ENCODE results near the gene CHST3.

DNA sequence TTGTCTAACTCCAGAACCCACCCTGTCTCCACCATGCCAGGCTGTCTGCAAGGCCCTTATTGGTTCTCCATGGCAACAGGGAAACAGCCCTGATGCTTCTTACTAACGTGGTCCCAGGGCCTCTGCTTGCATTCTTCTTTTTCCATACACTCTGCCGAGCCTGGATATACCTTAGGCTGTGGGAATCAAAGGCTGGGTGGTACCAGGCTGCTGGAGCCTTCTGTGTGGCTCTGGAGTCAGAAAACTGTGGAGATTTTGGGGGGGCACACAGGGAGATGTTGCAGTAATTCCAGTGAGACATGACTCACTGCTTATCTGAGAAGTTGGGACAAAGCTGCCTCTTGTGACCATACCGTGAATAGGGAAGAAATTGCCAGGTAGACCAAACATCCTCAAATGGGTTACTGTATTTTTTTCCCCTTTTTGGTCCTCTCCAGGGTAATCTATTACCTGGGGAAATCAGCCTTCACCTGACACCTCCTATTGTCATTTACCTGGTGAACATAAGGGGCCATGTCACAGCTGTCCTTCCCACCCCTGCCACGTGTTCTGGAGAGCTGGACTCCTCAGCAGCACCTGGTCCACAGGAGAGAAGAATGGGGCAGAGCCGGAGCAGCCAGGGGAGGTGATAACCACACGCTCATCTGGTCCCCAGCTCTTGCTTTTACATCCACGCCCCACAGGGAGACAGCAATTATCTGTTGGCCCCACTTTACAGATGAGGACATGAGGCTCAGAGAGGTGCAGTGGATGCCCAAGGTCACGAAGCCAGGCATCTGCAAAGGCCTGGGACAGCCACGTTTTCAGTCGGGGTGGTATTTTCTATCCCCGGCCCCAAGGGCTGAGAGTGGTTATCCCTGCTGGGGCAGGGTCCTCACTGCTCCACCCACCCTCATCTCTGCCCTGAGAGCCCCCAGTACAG lies 4.6 kb downstream of the CHST3 start:
- TF ChIP-seq, protein P1, sequence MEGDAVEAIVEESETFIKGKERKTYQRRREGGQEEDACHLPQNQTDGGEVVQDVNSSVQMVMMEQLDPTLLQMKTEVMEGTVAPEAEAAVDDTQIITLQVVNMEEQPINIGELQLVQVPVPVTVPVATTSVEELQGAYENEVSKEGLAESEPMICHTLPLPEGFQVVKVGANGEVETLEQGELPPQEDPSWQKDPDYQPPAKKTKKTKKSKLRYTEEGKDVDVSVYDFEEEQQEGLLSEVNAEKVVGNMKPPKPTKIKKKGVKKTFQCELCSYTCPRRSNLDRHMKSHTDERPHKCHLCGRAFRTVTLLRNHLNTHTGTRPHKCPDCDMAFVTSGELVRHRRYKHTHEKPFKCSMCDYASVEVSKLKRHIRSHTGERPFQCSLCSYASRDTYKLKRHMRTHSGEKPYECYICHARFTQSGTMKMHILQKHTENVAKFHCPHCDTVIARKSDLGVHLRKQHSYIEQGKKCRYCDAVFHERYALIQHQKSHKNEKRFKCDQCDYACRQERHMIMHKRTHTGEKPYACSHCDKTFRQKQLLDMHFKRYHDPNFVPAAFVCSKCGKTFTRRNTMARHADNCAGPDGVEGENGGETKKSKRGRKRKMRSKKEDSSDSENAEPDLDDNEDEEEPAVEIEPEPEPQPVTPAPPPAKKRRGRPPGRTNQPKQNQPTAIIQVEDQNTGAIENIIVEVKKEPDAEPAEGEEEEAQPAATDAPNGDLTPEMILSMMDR (IDR thresholded peaks at IDR 0.05; ENCODE audit: low read depth, low read length) = no peak
- TF ChIP-seq POLR2A (IDR thresholded peaks at IDR 0.05; ENCODE audit: extremely low read depth, insufficient read length) = no peak
- TF ChIP-seq, protein P2, sequence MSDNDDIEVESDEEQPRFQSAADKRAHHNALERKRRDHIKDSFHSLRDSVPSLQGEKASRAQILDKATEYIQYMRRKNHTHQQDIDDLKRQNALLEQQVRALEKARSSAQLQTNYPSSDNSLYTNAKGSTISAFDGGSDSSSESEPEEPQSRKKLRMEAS (IDR thresholded peaks at IDR 0.05; ENCODE audit: low read depth, low read length) = no peak

All from NB4 (cell line).